MM.1S (cell line): ENCODE measurements around the gene SYNDIG1.

ENCODE experiments used
- DNase-seq: peaks from one replicate; pipeline ENCODE4 v3.0.0-alpha.2; 2015
- H2AFZ ChIP-seq: fragments of 300-600 bp; sonication (generic); 2 replicates; pipeline ENCODE4 v1.6.0; 2016; ENCODE audit warnings: antibody characterized with exemption, low read length
- H3F3A ChIP-seq: fragments of 300-600 bp; sonication (generic); 2 replicates; pipeline ENCODE4 v1.6.1; 2016; ENCODE audit warnings: mild to moderate bottlenecking, antibody characterized with exemption, low read length, moderate library complexity, mixed read lengths; ENCODE audit not compliant: insufficient read depth
- H3K27ac ChIP-seq: fragments of 300-600 bp; sonication (generic); 2 replicates; pipeline ENCODE4 v1.5.1; 2016; ENCODE audit warnings: mild to moderate bottlenecking, low read length
- H3K27me3 ChIP-seq: fragments of 300-600 bp; sonication (generic); replicated peaks from 2 replicates; pipeline ENCODE4 v1.6.0; 2016; ENCODE audit warnings: low read length; ENCODE audit not compliant: insufficient read depth
- H3K36me3 ChIP-seq: fragments of 300-600 bp; sonication (generic); replicated peaks from 2 replicates; pipeline ENCODE4 v1.6.1; 2016; ENCODE audit warnings: mild to moderate bottlenecking, low read length, mixed read lengths; ENCODE audit not compliant: insufficient read depth
- H3K4me1 ChIP-seq: fragments of 300-600 bp; sonication (generic); 2 replicates; pipeline ENCODE4 v1.6.1; 2016; ENCODE audit warnings: low read length, mixed read lengths
- H3K4me2 ChIP-seq: fragments of 300-600 bp; sonication (generic); 2 replicates; pipeline ENCODE4 v1.6.0; 2016; ENCODE audit warnings: low read depth, low read length
- H3K4me3 ChIP-seq: fragments of 300-600 bp; sonication (generic); 2 replicates; pipeline ENCODE4 v1.5.1; 2016; ENCODE audit warnings: low read length, mixed read lengths
- H3K79me2 ChIP-seq: fragments of 300-600 bp; sonication (generic); 2 replicates; pipeline ENCODE4 v1.6.1; 2016; ENCODE audit warnings: mixed run types, low read length, mixed read lengths
- H3K9ac ChIP-seq: fragments of 300-600 bp; sonication (generic); 2 replicates; pipeline ENCODE4 v1.6.1; 2016; ENCODE audit warnings: low read length, mixed read lengths
- H3K9me2 ChIP-seq: fragments of 300-600 bp; sonication (generic); replicated peaks from 2 replicates; pipeline ENCODE4 v1.6.1; 2016; ENCODE audit warnings: mild to moderate bottlenecking, low read length, mixed read lengths; ENCODE audit not compliant: insufficient read depth
- H3K9me3 ChIP-seq: fragments of 300-600 bp; sonication (generic); replicated peaks from 2 replicates; pipeline ENCODE4 v1.6.1; 2016; ENCODE audit warnings: mild to moderate bottlenecking, low read length, mixed read lengths; ENCODE audit not compliant: insufficient read depth
- H4K20me1 ChIP-seq: fragments of 300-600 bp; sonication (generic); 2 replicates; pipeline ENCODE4 v1.6.1; 2016; ENCODE audit warnings: mild to moderate bottlenecking, low read length, moderate library complexity, mixed read lengths; ENCODE audit not compliant: insufficient read depth
- EZH2 ChIP-seq: fragments of 300-600 bp; sonication (generic); optimal IDR thresholded peaks from 2 replicates; pipeline ENCODE3; 2017; ENCODE audit warnings: low read depth, mild to moderate bottlenecking, antibody characterized with exemption, low read length, mixed read lengths
- EZH2phosphoT487 ChIP-seq: fragments of 300-600 bp; sonication (generic); IDR thresholded peaks from 2 replicates; pipeline ENCODE4 v1.6.1; 2018; ENCODE audit warnings: antibody characterized with exemption, low read length
- TF ChIP-seq, protein P1 (sequence below): fragments of 300-600 bp; sonication (generic); IDR thresholded peaks from 2 replicates; pipeline ENCODE4 v1.5.1; 2016; ENCODE audit warnings: antibody characterized with exemption, low read length, mixed read lengths

The SYNDIG1 gene

DNA sequence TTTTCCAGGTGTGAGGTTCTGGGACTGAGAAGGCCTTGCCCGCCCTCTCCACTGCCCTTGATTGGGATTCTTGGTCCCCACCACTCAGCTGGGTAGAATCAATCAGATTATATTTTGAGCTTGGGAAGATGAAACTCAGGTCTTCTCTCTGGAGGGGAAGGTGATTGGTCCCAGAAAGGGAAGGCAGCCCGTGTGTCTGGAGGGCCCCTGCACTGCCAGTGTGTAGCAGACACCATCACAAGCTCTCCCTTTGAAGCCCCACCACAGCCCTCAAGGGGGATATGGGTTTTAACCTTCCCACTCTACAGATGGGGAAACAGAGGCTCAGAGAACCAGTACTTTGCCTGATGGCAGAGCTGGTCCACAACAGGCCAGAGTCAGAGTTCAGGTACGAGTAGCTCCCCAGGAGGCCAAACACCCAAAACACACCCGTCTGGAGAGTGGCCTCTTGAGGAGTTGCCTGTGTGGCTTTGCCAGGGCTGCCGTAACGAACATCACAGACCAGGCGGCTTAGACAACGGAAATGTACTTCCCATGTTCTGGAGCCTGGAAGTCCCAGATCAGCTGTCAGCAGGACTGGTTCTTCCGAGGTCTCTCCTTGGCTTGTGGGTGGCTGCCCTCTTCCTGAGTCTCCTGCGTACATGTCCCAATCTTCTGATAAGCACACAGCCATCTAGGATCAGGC lies 205.6 kb downstream of the SYNDIG1 start:
- Histone ChIP-seq H3K4me2 (no peak overlapping the region), H3K36me3 (no peaks in the 10 kb centered on the region), H3K9me2 (no peaks in the 10 kb centered on the region), H2AFZ (no peak overlapping the region), H3K9me3 (no peaks in the 10 kb centered on the region), H3K27me3 (no peaks in the 10 kb centered on the region), H3K79me2 (no peaks in the 10 kb centered on the region), H4K20me1 (no peaks in the 10 kb centered on the region), H3K27ac (no peak overlapping the region), H3K4me1 (no peaks in the 10 kb centered on the region), H3F3A (no peaks in the 10 kb centered on the region), H3K9ac (no peak overlapping the region), H3K4me3 (no peak overlapping the region)
- TF ChIP-seq, protein P1, sequence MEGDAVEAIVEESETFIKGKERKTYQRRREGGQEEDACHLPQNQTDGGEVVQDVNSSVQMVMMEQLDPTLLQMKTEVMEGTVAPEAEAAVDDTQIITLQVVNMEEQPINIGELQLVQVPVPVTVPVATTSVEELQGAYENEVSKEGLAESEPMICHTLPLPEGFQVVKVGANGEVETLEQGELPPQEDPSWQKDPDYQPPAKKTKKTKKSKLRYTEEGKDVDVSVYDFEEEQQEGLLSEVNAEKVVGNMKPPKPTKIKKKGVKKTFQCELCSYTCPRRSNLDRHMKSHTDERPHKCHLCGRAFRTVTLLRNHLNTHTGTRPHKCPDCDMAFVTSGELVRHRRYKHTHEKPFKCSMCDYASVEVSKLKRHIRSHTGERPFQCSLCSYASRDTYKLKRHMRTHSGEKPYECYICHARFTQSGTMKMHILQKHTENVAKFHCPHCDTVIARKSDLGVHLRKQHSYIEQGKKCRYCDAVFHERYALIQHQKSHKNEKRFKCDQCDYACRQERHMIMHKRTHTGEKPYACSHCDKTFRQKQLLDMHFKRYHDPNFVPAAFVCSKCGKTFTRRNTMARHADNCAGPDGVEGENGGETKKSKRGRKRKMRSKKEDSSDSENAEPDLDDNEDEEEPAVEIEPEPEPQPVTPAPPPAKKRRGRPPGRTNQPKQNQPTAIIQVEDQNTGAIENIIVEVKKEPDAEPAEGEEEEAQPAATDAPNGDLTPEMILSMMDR, result no peak
- TF ChIP-seq EZH2 (no peak), EZH2phosphoT487 (no peak)
- DNase-seq, result no peak

GRCh38 chr20:24675651-24676352 lies 206.4 kb downstream of the SYNDIG1 start:
- H3F3A ChIP-seq, result no peaks in the 10 kb centered on the region
- no peak overlapping the region for H3K4me2 ChIP-seq
- H4K20me1 ChIP-seq, result no peaks in the 10 kb centered on the region
- no peak overlapping the region for H3K4me3 ChIP-seq
- no peak overlapping the region for H2AFZ ChIP-seq
- H3K36me3 ChIP-seq, result no peaks in the 10 kb centered on the region
- H3K4me1 ChIP-seq, result no peaks in the 10 kb centered on the region
- DNase-seq, result no peak
- no peak overlapping the region for H3K9ac ChIP-seq
- no peaks in the 10 kb centered on the region for H3K79me2 ChIP-seq
- TF ChIP-seq EZH2phosphoT487 (no peak), EZH2 (no peak)
- TF ChIP-seq, protein P1, result no peak
- no peaks in the 10 kb centered on the region for H3K9me3 ChIP-seq
- no peak overlapping the region for H3K27ac ChIP-seq
- H3K27me3 ChIP-seq, result no peaks in the 10 kb centered on the region
- H3K9me2 ChIP-seq, result no peaks in the 10 kb centered on the region

DNA sequence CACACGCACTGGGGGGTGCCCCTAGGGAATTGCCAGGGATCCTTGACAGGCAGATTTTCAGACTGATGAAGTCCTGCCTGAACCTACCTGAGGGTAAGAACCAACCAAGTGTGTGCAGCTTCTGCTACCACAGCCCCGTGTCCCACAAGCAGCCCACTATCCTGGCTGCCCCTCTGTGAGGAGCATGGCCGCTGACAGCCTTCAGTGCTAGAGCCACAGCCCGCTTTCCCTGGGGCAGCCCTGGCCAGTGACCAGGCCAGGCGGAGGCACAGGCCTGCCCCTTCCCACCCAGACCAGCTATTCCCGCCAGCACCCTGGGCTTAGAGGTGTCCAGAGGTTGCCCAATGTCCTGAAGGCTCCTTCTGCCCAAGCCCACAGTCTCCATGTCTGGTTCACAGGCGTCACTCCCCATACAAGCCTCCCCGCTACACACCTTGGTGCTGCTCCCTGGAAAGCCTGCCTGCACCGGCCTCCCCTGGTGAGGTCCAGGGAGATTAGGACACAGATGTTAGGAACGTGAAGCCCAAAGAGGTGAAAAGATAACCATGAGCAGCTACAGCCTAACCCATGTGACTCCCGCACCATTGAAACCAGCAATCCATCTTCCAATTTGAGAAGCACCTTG lies 207.0 kb downstream of the SYNDIG1 start:
- H3K79me2 ChIP-seq, result no peaks in the 10 kb centered on the region
- no peak overlapping the region for H3K4me3 ChIP-seq
- H3K9ac ChIP-seq, result no peak overlapping the region
- no peaks in the 10 kb centered on the region for H3F3A ChIP-seq
- H3K4me2 ChIP-seq, result no peak overlapping the region
- no peak for DNase-seq
- no peak overlapping the region for H2AFZ ChIP-seq
- no peaks in the 10 kb centered on the region for H3K36me3 ChIP-seq
- no peaks in the 10 kb centered on the region for H4K20me1 ChIP-seq
- TF ChIP-seq, protein P1, result no peak
- TF ChIP-seq EZH2 (no peak), EZH2phosphoT487 (no peak)
- H3K27ac ChIP-seq, result no peak overlapping the region
- H3K9me2 ChIP-seq, result no peaks in the 10 kb centered on the region
- no peaks in the 10 kb centered on the region for H3K27me3 ChIP-seq
- no peaks in the 10 kb centered on the region for H3K9me3 ChIP-seq
- no peaks in the 10 kb centered on the region for H3K4me1 ChIP-seq
